Mesenchymal stem cell (in vitro differentiated cells and primary cell): ENCODE results near the gene JPH3.

Source experiments
- DNase-seq: peaks from one replicate; pipeline ENCODE4 v3.0.0-alpha.2; 2013
- H2AFZ ChIP-seq: one replicate; pipeline ENCODE4 v1.6.1; 2013; ENCODE audit warnings: low read depth, mild to moderate bottlenecking, control low read depth, inconsistent platforms, low read length, moderate library complexity
- H2AK5ac ChIP-seq: 2 replicates; pipeline ENCODE4 v1.6.1; 2013; ENCODE audit warnings: low read length, moderate library complexity, mild to moderate bottlenecking, inconsistent platforms; ENCODE audit not compliant: severe bottlenecking
- H2BK120ac ChIP-seq: one replicate; pipeline ENCODE4 v1.6.1; 2013; ENCODE audit warnings: low read depth, mild to moderate bottlenecking, inconsistent platforms, low read length, moderate library complexity
- H2BK12ac ChIP-seq, 2 experiments: one replicate each; pipeline ENCODE4 v1.6.1; 2013; ENCODE audit warnings: inconsistent platforms in 2 of 2, low read length in 2 of 2, mild to moderate bottlenecking in 2 of 2, moderate library complexity in 2 of 2, control low read depth in 1 of 2
- H2BK15ac ChIP-seq: one replicate; pipeline ENCODE4 v1.6.1; 2013; ENCODE audit warnings: mild to moderate bottlenecking, low read depth, inconsistent platforms; ENCODE audit not compliant: poor library complexity, severe bottlenecking
- H2BK5ac ChIP-seq: 2 replicates; pipeline ENCODE4 v1.6.1; 2013; ENCODE audit warnings: low read depth, mild to moderate bottlenecking, low read length, control low read depth, inconsistent platforms; ENCODE audit not compliant: poor library complexity, severe bottlenecking
- H3K14ac ChIP-seq, 2 experiments: one replicate each; pipeline ENCODE4 v1.6.1; 2013; ENCODE audit warnings: inconsistent platforms in 2 of 2, low read length in 2 of 2, control low read depth in 1 of 2, mild to moderate bottlenecking in 1 of 2, moderate library complexity in 1 of 2
- H3K18ac ChIP-seq, 2 experiments: one replicate each; pipeline ENCODE4 v1.6.1; 2013; ENCODE audit warnings: inconsistent platforms in 2 of 2, low read length in 2 of 2, control low read depth in 1 of 2, low read depth in 1 of 2, mild to moderate bottlenecking in 1 of 2
- H3K23ac ChIP-seq, 2 experiments: one replicate each; pipeline ENCODE4 v1.6.1; 2013; ENCODE audit warnings: inconsistent platforms in 2 of 2, low read length in 2 of 2, mild to moderate bottlenecking in 2 of 2, moderate library complexity in 2 of 2, control low read depth in 1 of 2
- H3K27ac ChIP-seq: 2 replicates; pipeline ENCODE4 v1.5.1; 2013; ENCODE audit warnings: mild to moderate bottlenecking, moderate library complexity, low read length, control low read depth, inconsistent platforms; ENCODE audit not compliant: poor library complexity, severe bottlenecking
- H3K27me3 ChIP-seq, 2 experiments: 2 replicates each; pipeline versions ENCODE4 v1.6.1 to v1.7.0; 2013; ENCODE audit warnings: low read length in 2 of 2, mild to moderate bottlenecking in 2 of 2, moderate library complexity in 2 of 2, control low read depth in 1 of 2, inconsistent platforms in 1 of 2; ENCODE audit not compliant: control insufficient read depth in 1 of 2, insufficient read depth in 1 of 2
- H3K36me3 ChIP-seq, 2 experiments: 2 replicates each; pipeline versions ENCODE4 v1.6.1 to v1.7.0; 2013; ENCODE audit warnings: low read length in 2 of 2, control low read depth in 1 of 2, inconsistent platforms in 1 of 2, low read depth in 1 of 2, mild to moderate bottlenecking in 1 of 2; ENCODE audit not compliant: insufficient read depth in 2 of 2, control insufficient read depth in 1 of 2
- H3K4ac ChIP-seq, 2 experiments: one replicate each; pipeline ENCODE4 v1.6.1; 2013; ENCODE audit warnings: inconsistent platforms in 2 of 2, low read length in 2 of 2, mild to moderate bottlenecking in 2 of 2, moderate library complexity in 2 of 2, control low read depth in 1 of 2, low read depth in 1 of 2
- H3K4me1 ChIP-seq: 2 replicates; pipeline ENCODE4 v1.6.1; 2013; ENCODE audit warnings: low read depth, low read length, control low read depth; ENCODE audit not compliant: control insufficient read depth, insufficient read depth
- H3K4me2 ChIP-seq: 2 replicates; pipeline ENCODE4 v1.6.1; 2013; ENCODE audit warnings: low read length, mild to moderate bottlenecking, inconsistent platforms; ENCODE audit not compliant: poor library complexity, severe bottlenecking
- H3K4me3 ChIP-seq, 2 experiments: 2 replicates each; pipeline versions ENCODE4 v1.5.1 to v1.7.0; 2013; ENCODE audit warnings: low read length in 2 of 2, mild to moderate bottlenecking in 2 of 2, control low read depth in 1 of 2, low read depth in 1 of 2; ENCODE audit not compliant: insufficient read depth in 1 of 2
- H3K79me1 ChIP-seq: replicated peaks from 2 replicates; pipeline ENCODE4 v1.6.1; 2013; ENCODE audit warnings: mild to moderate bottlenecking, control low read depth, low read length, inconsistent platforms; ENCODE audit not compliant: poor library complexity, severe bottlenecking
- H3K9ac ChIP-seq: 2 replicates; pipeline ENCODE4 v1.7.0; 2013; ENCODE audit warnings: mild to moderate bottlenecking, low read length, moderate library complexity
- H3K9me3 ChIP-seq: 2 replicates; pipeline ENCODE4 v1.7.0; 2013; ENCODE audit warnings: mild to moderate bottlenecking, low read length; ENCODE audit not compliant: control insufficient read depth
- H4K8ac ChIP-seq: one replicate; pipeline ENCODE4 v1.6.1; 2013; ENCODE audit warnings: inconsistent platforms, mild to moderate bottlenecking, low read length, moderate library complexity
- H4K91ac ChIP-seq: one replicate; pipeline ENCODE4 v1.6.1; 2013; ENCODE audit warnings: mild to moderate bottlenecking, low read length, inconsistent platforms
- WGBS: methylation state at CpG from one replicate; pipeline ENCODE4 v1.1.7; 2013; ENCODE audit warnings: mixed read lengths; 5-methylcytosine and 5-hydroxymethylcytosine counted together

The JPH3 gene

GRCh38 chr16:87675111-87675719 is 72.9 kb downstream of the JPH3 start:
- Histone ChIP-seq H2BK15ac (no peak overlapping the region), H3K4me2 (no peak overlapping the region), H3K79me1 (no peaks in the 10 kb centered on the region), H2AK5ac (no peak overlapping the region), H4K8ac (no peak overlapping the region), H3K18ac (no peak overlapping the region), H3K9me3 (no peaks in the 10 kb centered on the region), H3K4ac (no peak overlapping the region), H2BK5ac (no peak overlapping the region), H3K14ac (peak overlapping the region in 1 of 2 experiments; percentile 80), H4K91ac (no peak overlapping the region), H3K27ac (no peak overlapping the region), H3K27me3 (peaks cover 15 to 41% of the 10 kb centered on the region in 2 experiments), H3K9ac (no peak overlapping the region), H2AFZ (no peak overlapping the region), H3K4me1 (no peaks in the 10 kb centered on the region), H2BK120ac (no peak overlapping the region), H3K36me3 (no peaks in the 10 kb centered on the region), H2BK12ac (no peak overlapping the region), H3K23ac (no peak overlapping the region), H3K4me3 (no peak overlapping the region)
- DNase-seq: no peak
- 65% methylated on average over 10 of the region's 15 CpGs for WGBS

GRCh38 chr16:87677830-87678229 is 75.5 kb downstream of the JPH3 start:
- Histone ChIP-seq H3K36me3 (no peaks in the 10 kb centered on the region), H2BK12ac (no peak overlapping the region), H2BK120ac (no peak overlapping the region), H3K4me3 (no peak overlapping the region), H3K4ac (no peak overlapping the region), H3K27me3 (peaks cover 11 to 48% of the 10 kb centered on the region in 2 experiments), H3K14ac (no peak overlapping the region), H4K91ac (no peak overlapping the region), H3K9me3 (no peaks in the 10 kb centered on the region), H3K79me1 (no peaks in the 10 kb centered on the region), H2AK5ac (no peak overlapping the region), H3K4me1 (peaks cover 9% of the 10 kb centered on the region), H3K9ac (no peak overlapping the region), H2BK5ac (no peak overlapping the region), H3K4me2 (no peak overlapping the region), H2BK15ac (no peak overlapping the region), H2AFZ (no peak overlapping the region), H3K18ac (no peak overlapping the region), H3K23ac (no peak overlapping the region), H4K8ac (no peak overlapping the region), H3K27ac (no peak overlapping the region)
- 85% methylated on average over 4 of the region's 5 CpGs for WGBS
- no peak for DNase-seq

- Histone ChIP-seq H2BK12ac (no peak overlapping the region), H3K23ac (no peak overlapping the region), H3K4ac (no peak overlapping the region), H3K14ac (no peak overlapping the region), H3K27ac (no peak overlapping the region), H3K4me1 (peaks cover 9% of the 10 kb centered on the region), H3K9ac (no peak overlapping the region), H2AK5ac (no peak overlapping the region), H3K9me3 (no peaks in the 10 kb centered on the region), H3K36me3 (no peaks in the 10 kb centered on the region), H2BK5ac (no peak overlapping the region), H4K91ac (no peak overlapping the region), H3K27me3 (peaks cover 11 to 51% of the 10 kb centered on the region in 2 experiments), H4K8ac (no peak overlapping the region), H3K18ac (no peak overlapping the region), H3K4me3 (no peak overlapping the region), H2BK120ac (no peak overlapping the region), H3K79me1 (no peaks in the 10 kb centered on the region), H3K4me2 (no peak overlapping the region), H2AFZ (no peak overlapping the region), H2BK15ac (no peak overlapping the region)
- WGBS: 75% methylated on average over 14 of the region's 14 CpGs
- DNase-seq: no peak
Measured at GRCh38 chr16:87678618-87679017, 76.3 kb downstream of the JPH3 start.

- Histone ChIP-seq H3K27ac (no peak overlapping the region), H4K91ac (no peak overlapping the region), H2BK15ac (no peak overlapping the region), H2BK12ac (no peak overlapping the region), H3K27me3 (peaks cover 11 to 62% of the 10 kb centered on the region in 2 experiments), H2BK120ac (no peak overlapping the region), H3K9me3 (no peaks in the 10 kb centered on the region), H3K4ac (no peak overlapping the region), H3K9ac (no peak overlapping the region), H3K18ac (no peak overlapping the region), H2AFZ (no peak overlapping the region), H3K36me3 (no peaks in the 10 kb centered on the region), H3K14ac (no peak overlapping the region), H3K4me2 (no peak overlapping the region), H3K79me1 (no peaks in the 10 kb centered on the region), H3K4me3 (no peak overlapping the region), H3K23ac (no peak overlapping the region), H2BK5ac (no peak overlapping the region), H2AK5ac (no peak overlapping the region), H4K8ac (no peak overlapping the region), H3K4me1 (peaks cover 9% of the 10 kb centered on the region)
- DNase-seq: no peak
- WGBS: 91% methylated on average over 15 of the region's 18 CpGs
Measured at GRCh38 chr16:87679593-87680271, 77.4 kb downstream of the JPH3 start.
